ENCODE data around the gene SLC25A42. TPM values are rescaled to one million over a fixed set of nuclear protein-coding genes. Genes with fewer than 3 reads are reported as not detected.

SLC25A42 gene
- total RNA-seq, 1 donor from 2014 or later = 10.6 TPM

DNA sequence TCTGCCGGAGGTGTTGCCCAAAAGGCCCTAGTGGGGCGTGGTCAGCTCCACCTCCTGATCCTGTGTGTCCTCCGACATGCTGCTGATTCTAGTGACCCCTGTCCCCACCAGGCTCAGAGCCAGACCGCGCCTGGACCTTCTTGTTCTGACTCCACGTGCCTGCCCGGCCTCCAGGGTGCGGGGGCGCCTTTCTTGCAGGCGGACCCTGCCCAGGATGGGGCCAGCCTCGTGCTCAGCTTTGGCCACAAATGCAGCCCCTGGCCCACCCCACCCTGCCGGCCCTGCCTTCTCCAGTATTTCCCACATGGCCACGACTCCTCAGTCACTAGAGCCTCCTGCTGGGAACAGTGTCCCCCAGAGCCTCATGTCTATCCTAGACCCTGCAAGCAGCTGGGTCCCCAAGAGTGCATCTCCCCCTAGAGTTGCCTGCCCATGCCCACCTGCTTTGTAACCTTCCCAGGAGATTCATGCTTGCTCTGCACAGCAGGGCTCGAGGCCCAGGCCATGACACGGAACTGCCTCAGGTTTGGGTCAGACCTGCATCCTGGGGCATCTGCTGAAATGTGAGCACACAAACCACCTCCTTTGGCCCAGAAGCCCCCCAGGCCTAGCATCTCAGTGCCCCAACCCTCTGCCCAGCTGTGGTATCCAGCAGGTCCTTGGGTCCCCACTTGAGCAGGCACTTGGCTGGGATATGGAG lies 47.5 kb downstream of the SLC25A42 start:
- DNase-seq (ENCODE audit: extremely low spot score, unreplicated experiment) = no peak
- H3K27me3 Mint-ChIP-seq (ENCODE audit: unreplicated experiment) = no peaks in the 10 kb centered on the region
- no peaks in the 10 kb centered on the region for H3K9me3 Mint-ChIP-seq (ENCODE audit: unreplicated experiment)
- TF ChIP-seq, protein P1, sequence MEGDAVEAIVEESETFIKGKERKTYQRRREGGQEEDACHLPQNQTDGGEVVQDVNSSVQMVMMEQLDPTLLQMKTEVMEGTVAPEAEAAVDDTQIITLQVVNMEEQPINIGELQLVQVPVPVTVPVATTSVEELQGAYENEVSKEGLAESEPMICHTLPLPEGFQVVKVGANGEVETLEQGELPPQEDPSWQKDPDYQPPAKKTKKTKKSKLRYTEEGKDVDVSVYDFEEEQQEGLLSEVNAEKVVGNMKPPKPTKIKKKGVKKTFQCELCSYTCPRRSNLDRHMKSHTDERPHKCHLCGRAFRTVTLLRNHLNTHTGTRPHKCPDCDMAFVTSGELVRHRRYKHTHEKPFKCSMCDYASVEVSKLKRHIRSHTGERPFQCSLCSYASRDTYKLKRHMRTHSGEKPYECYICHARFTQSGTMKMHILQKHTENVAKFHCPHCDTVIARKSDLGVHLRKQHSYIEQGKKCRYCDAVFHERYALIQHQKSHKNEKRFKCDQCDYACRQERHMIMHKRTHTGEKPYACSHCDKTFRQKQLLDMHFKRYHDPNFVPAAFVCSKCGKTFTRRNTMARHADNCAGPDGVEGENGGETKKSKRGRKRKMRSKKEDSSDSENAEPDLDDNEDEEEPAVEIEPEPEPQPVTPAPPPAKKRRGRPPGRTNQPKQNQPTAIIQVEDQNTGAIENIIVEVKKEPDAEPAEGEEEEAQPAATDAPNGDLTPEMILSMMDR (IDR thresholded peaks at IDR 0.05) = no peak
- H3K4me1 Mint-ChIP-seq (ENCODE audit: unreplicated experiment) = peaks cover 8% of the 10 kb centered on the region
- H3K27ac Mint-ChIP-seq (ENCODE audit: unreplicated experiment) = no peak overlapping the region
- peaks cover 2% of the 10 kb centered on the region for H3K36me3 Mint-ChIP-seq (ENCODE audit: unreplicated experiment)
- H3K4me3 Mint-ChIP-seq (ENCODE audit: unreplicated experiment) = no peak overlapping the region

DNA sequence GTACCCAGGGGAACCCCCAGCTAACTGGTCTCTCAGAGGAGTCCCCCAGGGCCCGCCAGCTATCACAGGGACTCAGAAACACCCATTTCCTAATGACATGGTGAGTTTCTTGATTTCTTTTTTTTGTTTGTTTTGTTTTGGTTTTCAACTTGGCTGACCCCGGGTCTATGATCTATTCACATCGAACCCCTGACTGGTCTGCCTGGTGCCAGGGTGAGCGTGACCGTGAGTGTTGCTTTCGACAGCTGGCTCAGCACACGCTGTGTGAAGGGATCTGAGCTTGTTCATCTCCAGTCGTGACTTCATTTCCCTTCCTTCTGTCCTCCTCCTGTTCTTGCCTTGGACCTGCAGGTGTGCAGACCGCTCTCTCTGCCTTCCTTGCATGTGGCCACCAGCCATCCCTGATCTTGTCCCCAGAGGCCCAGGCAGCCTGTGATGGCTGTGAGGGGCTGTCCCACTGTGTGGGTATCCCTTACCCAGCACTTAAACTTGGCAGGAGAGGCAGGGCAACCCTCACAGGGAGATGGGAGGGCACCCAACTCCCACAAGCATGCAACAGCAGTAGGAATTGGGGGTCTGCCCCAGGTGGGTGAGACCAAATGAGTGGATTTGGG lies 48.3 kb downstream of the SLC25A42 start:
- Mint-ChIP-seq H3K27me3 (ENCODE audit: unreplicated experiment) (no peaks in the 10 kb centered on the region), H3K9me3 (ENCODE audit: unreplicated experiment) (no peaks in the 10 kb centered on the region), H3K27ac (ENCODE audit: unreplicated experiment) (no peak overlapping the region), H3K4me1 (ENCODE audit: unreplicated experiment) (peaks cover 7% of the 10 kb centered on the region), H3K36me3 (ENCODE audit: unreplicated experiment) (peaks cover 2% of the 10 kb centered on the region), H3K4me3 (ENCODE audit: unreplicated experiment) (no peak overlapping the region)
- no peak for DNase-seq (ENCODE audit: extremely low spot score, unreplicated experiment)
- TF ChIP-seq, protein P1 (IDR thresholded peaks at IDR 0.05) = no peak

DNA sequence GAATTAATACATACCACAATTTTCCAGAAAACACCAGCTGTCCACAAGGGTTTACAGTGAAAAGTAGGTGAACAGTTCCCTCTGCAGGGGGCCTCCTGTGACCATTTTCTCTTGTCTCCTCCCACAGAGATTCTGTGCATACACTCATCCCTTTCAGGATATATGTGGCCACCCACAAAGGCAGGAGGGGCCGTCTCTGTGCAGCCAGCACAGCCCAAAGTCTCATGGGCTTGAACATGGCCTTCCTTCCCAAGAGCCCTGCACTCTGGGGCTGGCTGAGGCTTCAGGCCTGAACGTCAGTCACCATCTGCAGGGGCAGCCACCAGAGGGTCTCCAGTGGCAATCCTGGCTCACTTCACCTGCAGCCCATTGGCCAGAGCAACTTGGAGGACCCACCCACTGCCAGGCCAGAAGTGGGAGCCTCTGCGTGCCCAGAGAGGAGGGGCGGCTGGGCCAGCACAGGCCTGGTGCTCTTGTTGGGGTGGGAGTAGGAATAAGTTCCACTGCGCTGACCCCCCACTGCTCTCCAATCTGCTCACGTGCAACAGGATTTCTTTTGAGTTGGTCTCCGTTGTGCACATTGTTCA lies 49.3 kb downstream of the SLC25A42 start:
- TF ChIP-seq, protein P1 (IDR thresholded peaks at IDR 0.05) = no peak
- Mint-ChIP-seq H3K27ac (ENCODE audit: unreplicated experiment) (no peak overlapping the region), H3K4me1 (ENCODE audit: unreplicated experiment) (peaks cover 7% of the 10 kb centered on the region), H3K27me3 (ENCODE audit: unreplicated experiment) (no peaks in the 10 kb centered on the region), H3K9me3 (ENCODE audit: unreplicated experiment) (no peaks in the 10 kb centered on the region), H3K4me3 (ENCODE audit: unreplicated experiment) (no peak overlapping the region), H3K36me3 (ENCODE audit: unreplicated experiment) (no peaks in the 10 kb centered on the region)
- DNase-seq (ENCODE audit: extremely low spot score, unreplicated experiment) = no peak

DNA sequence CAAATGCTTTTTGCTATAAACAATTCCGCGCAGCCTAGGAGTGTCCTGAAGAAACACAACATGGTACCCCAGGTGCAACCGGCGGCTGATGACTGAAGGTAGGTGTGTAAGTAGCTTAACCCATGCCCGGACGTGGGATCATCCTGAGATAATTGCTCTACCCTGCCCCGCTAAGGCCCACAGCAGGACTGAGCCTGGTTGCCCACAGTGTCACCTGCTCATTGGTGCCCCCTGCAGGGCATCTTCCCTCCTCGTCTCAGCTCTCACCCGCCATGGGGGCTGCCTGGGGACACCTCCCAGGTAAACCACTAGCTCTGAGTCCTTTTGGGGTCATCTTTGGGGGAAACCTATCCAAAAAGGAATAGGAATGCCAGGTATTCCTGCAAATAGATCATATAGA lies 52.2 kb downstream of the SLC25A42 start:
- TF ChIP-seq, protein P1 (IDR thresholded peaks at IDR 0.05) = peak; percentile 45
- Mint-ChIP-seq H3K4me3 (ENCODE audit: unreplicated experiment) (no peak overlapping the region), H3K9me3 (ENCODE audit: unreplicated experiment) (no peaks in the 10 kb centered on the region), H3K27me3 (ENCODE audit: unreplicated experiment) (no peaks in the 10 kb centered on the region), H3K36me3 (ENCODE audit: unreplicated experiment) (peaks cover 8% of the 10 kb centered on the region), H3K27ac (ENCODE audit: unreplicated experiment) (no peak overlapping the region), H3K4me1 (ENCODE audit: unreplicated experiment) (peaks cover 1% of the 10 kb centered on the region)
- no peak for DNase-seq (ENCODE audit: extremely low spot score, unreplicated experiment)
